ENCODE data around the gene DICER1. TPM values are rescaled to one million over a fixed set of nuclear protein-coding genes. Genes with fewer than 3 reads are reported as not detected.

DICER1 gene
- total RNA-seq, 1 experiment from 2014 or later, result 57.1 TPM

DNA sequence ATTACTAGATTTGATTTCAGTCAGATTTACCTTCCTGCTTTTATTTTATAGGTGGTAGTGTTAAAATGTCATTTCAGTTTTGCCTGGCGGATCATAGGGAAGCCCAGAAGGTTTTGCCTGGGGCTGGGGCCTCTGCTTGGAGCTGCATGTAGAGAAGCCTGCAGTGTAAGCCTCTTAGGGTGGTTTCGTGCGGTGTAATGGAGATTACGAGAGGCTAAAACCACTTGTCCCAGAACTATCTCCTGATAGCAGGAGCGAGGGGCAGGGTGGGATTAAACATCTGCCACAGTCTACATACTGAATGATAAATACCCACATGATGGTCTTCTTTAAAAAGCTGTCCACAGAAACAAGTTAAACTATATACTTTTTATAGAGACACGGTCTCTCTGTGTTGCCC is 35.0 kb upstream of the DICER1 start:
- no peak overlapping the region for H3K4me3 ChIP-seq (ENCODE audit: low read depth, low read length, poor library complexity, severe bottlenecking)
- no TSS peak for BruUV-seq (replicated peaks)
- H3K27me3 ChIP-seq (replicated peaks; ENCODE audit: insufficient read depth, low read depth, low read length, poor library complexity), result no peaks in the 10 kb centered on the region
- H3K4me1 ChIP-seq (ENCODE audit: insufficient read depth, low read length, poor library complexity, severe bottlenecking), result no peaks in the 10 kb centered on the region
- no peak for TF ChIP-seq CTCF (conservative IDR thresholded peaks at IDR 0.05; ENCODE audit: low read depth, low read length)
- no peak for TF ChIP-seq EZH2 (IDR thresholded peaks at IDR 0.05; ENCODE audit: borderline replicate concordance, low read depth, low read length, poor library complexity, severe bottlenecking)
- no peaks in the 10 kb centered on the region for H3K9me3 ChIP-seq (ENCODE audit: low read depth, low read length, poor library complexity, severe bottlenecking)
- POLR2A ChIA-PET (ENCODE audit: low non-redundant PET), result no interaction called here
- intact Hi-C loops (cut with micrococcal nuclease; ENCODE audit: unreplicated experiment), result no loop called here
- H3K36me3 ChIP-seq (ENCODE audit: insufficient read depth, low read length, poor library complexity, severe bottlenecking), result no peaks in the 10 kb centered on the region
- no peak for DNase-seq (ENCODE audit: low spot score)
- CTCF ChIA-PET, result no interaction called here
- no peak overlapping the region for H3K27ac ChIP-seq (ENCODE audit: low read depth, low read length, poor library complexity, severe bottlenecking)

GRCh38 chr14:95191445-95192199 is 34.3 kb upstream of the DICER1 start:
- intact Hi-C loops (cut with micrococcal nuclease; ENCODE audit: unreplicated experiment), result no loop called here
- Histone ChIP-seq H3K4me1 (ENCODE audit: insufficient read depth, low read length, poor library complexity, severe bottlenecking) (no peaks in the 10 kb centered on the region), H3K4me3 (ENCODE audit: low read depth, low read length, poor library complexity, severe bottlenecking) (no peak overlapping the region), H3K27ac (ENCODE audit: low read depth, low read length, poor library complexity, severe bottlenecking) (no peak overlapping the region), H3K9me3 (ENCODE audit: low read depth, low read length, poor library complexity, severe bottlenecking) (no peaks in the 10 kb centered on the region), H3K36me3 (ENCODE audit: insufficient read depth, low read length, poor library complexity, severe bottlenecking) (no peaks in the 10 kb centered on the region), H3K27me3 (replicated peaks; ENCODE audit: insufficient read depth, low read depth, low read length, poor library complexity) (no peaks in the 10 kb centered on the region)
- POLR2A ChIA-PET (ENCODE audit: low non-redundant PET), result no interaction called here
- TF ChIP-seq EZH2 (IDR thresholded peaks at IDR 0.05; ENCODE audit: borderline replicate concordance, low read depth, low read length, poor library complexity, severe bottlenecking) (no peak), CTCF (conservative IDR thresholded peaks at IDR 0.05; ENCODE audit: low read depth, low read length) (no peak)
- no TSS peak for BruUV-seq (replicated peaks)
- CTCF ChIA-PET, result interaction anchor here (0.6 kb wide), 1 partner anchor 170 kb away, joined by 3 read pairs; no protein-coding TSS in a partner anchor
- no peak for DNase-seq (ENCODE audit: low spot score)

DNA sequence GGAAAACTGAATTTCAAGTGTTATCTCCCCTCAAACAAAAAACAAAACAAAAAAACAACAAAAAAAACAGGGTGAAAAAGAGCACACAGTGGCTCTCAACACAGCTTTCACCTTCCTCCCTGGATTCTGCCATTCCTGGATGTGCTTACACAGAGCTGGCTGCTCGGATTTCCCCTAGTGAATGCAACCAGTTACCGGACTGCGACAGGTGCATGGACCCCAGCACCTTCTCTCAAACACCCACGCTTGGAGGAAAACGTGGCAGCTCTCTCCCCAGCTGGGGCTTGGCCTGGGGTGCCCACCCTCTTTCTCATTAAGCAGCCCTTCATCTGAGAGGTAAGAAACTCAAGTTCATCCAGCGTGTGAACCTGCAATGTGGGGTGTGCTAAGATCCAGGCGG is 33.5 kb upstream of the DICER1 start:
- no peak overlapping the region for H3K4me3 ChIP-seq (ENCODE audit: low read depth, low read length, poor library complexity, severe bottlenecking)
- CTCF ChIA-PET, result no interaction called here
- intact Hi-C loops (cut with micrococcal nuclease; ENCODE audit: unreplicated experiment), result no loop called here
- no peaks in the 10 kb centered on the region for H3K27me3 ChIP-seq (replicated peaks; ENCODE audit: insufficient read depth, low read depth, low read length, poor library complexity)
- POLR2A ChIA-PET (ENCODE audit: low non-redundant PET), result no interaction called here
- H3K27ac ChIP-seq (ENCODE audit: low read depth, low read length, poor library complexity, severe bottlenecking), result no peak overlapping the region
- no peak for TF ChIP-seq EZH2 (IDR thresholded peaks at IDR 0.05; ENCODE audit: borderline replicate concordance, low read depth, low read length, poor library complexity, severe bottlenecking)
- no peak for TF ChIP-seq CTCF (conservative IDR thresholded peaks at IDR 0.05; ENCODE audit: low read depth, low read length)
- no peaks in the 10 kb centered on the region for H3K9me3 ChIP-seq (ENCODE audit: low read depth, low read length, poor library complexity, severe bottlenecking)
- H3K36me3 ChIP-seq (ENCODE audit: insufficient read depth, low read length, poor library complexity, severe bottlenecking), result no peaks in the 10 kb centered on the region
- no peak for DNase-seq (ENCODE audit: low spot score)
- no TSS peak for BruUV-seq (replicated peaks)
- peaks cover under 1% of the 10 kb centered on the region for H3K4me1 ChIP-seq (ENCODE audit: insufficient read depth, low read length, poor library complexity, severe bottlenecking)
